Gastroesophageal sphincter (tissue), 3 donors: ENCODE data around the gene MITF.

ENCODE experiments used
- EP300 ChIP-seq: sonication (generic); formaldehyde crosslinking; IDR thresholded peaks from one replicate; pipeline ENCODE4 v1.6.1; 2017; ENCODE audit warnings: antibody characterized with exemption, mild to moderate bottlenecking
- POLR2A ChIP-seq, 2 donors: fragments of 450-650 bp; IDR thresholded peaks; one replicate each; pipeline ENCODE4 v1.6.1; 2017; ENCODE audit warnings: antibody characterized with exemption in 2 of 2, mild to moderate bottlenecking in 2 of 2, moderate library complexity in 1 of 2
- POLR2AphosphoS5 ChIP-seq: sonication (generic); formaldehyde crosslinking; IDR thresholded peaks from one replicate; pipeline ENCODE4 v1.6.1; 2017; ENCODE audit warnings: antibody characterized with exemption
- TF ChIP-seq, protein P1 (sequence below), 4 experiments: fragments of 200-600 bp in 2 of 4; fragments of 450-650 bp in 2 of 4; sonication (generic) in 1 of 4; IDR thresholded peaks; one replicate each; pipeline ENCODE4 v1.5.1; 2017 to 2019; ENCODE audit warnings: antibody characterized with exemption in 4 of 4, mild to moderate bottlenecking in 2 of 4, moderate library complexity in 2 of 4

DNA sequence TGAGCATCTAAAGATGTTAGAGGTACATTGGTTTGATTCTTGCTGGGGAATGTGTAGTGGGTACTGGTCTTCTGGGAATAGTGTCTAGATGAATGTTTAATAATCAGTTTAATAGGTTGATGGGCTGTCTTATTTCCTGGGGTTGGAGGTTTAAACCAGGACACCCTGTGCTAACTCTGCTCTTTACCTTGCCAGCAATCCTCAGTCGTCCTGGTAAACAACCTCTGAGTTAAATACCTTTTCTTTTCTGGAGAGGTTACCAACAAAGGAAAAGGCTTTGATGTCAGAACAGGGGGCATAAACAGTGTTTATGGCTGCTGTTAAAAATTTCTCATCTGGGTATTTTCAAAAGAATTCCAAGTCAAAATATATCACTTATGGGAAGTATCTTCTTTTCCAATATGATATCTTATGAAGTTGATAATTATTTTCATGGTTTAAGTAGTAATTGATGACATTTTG, 23.5 kb downstream of the MITF start:
- TF ChIP-seq, protein P1, sequence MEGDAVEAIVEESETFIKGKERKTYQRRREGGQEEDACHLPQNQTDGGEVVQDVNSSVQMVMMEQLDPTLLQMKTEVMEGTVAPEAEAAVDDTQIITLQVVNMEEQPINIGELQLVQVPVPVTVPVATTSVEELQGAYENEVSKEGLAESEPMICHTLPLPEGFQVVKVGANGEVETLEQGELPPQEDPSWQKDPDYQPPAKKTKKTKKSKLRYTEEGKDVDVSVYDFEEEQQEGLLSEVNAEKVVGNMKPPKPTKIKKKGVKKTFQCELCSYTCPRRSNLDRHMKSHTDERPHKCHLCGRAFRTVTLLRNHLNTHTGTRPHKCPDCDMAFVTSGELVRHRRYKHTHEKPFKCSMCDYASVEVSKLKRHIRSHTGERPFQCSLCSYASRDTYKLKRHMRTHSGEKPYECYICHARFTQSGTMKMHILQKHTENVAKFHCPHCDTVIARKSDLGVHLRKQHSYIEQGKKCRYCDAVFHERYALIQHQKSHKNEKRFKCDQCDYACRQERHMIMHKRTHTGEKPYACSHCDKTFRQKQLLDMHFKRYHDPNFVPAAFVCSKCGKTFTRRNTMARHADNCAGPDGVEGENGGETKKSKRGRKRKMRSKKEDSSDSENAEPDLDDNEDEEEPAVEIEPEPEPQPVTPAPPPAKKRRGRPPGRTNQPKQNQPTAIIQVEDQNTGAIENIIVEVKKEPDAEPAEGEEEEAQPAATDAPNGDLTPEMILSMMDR (IDR thresholded peaks at IDR 0.05), result no peak
- no peak for TF ChIP-seq POLR2A (IDR thresholded peaks at IDR 0.05)
- TF ChIP-seq POLR2AphosphoS5, result no peak
- TF ChIP-seq EP300, result no peak
